SK-N-SH (cell line): Measurements from ENCODE around the gene HCN4. TPM values are rescaled to one million over a fixed set of nuclear protein-coding genes. Genes with fewer than 3 reads are reported as not detected.

Experiments
- CTCF ChIA-PET: fragments of 300-600, 350-600 bp; formaldehyde crosslinking; extraction: SDS; loops from one replicate; lab custom pipeline; 2021; lab: Yijun Ruan, JAX
- POLR2A ChIA-PET: fragments of 350-600 bp; sonication (Branson Sonifier 250); formaldehyde crosslinking; extraction: SDS; loops from one replicate; lab custom pipeline; 2020; ENCODE audit warnings: antibody characterized with exemption, inconsistent platforms; lab: Yijun Ruan, JAX
- DNase-seq: peaks from one replicate; pipeline ENCODE4 v3.0.0; 2012
- H2AFZ ChIP-seq: fragments of 200-600 bp; sonication (generic); 2 replicates; pipeline ENCODE4 v1.8.1; 2016; ENCODE audit warnings: antibody characterized with exemption, mild to moderate bottlenecking, low read depth
- H3F3A ChIP-seq: fragments of 200-600 bp; sonication (generic); replicated peaks from 2 replicates; pipeline ENCODE3; 2016; ENCODE audit warnings: antibody characterized with exemption, mild to moderate bottlenecking; ENCODE audit not compliant: insufficient read depth
- H3K27ac ChIP-seq, 2 experiments: fragments of 200-500 bp in 1 of 2; fragments of 200-600 bp in 1 of 2; sonication (Bioruptor generic) in 1 of 2; sonication (generic), shearing (Covaris generic) in 1 of 2; 2 replicates each; pipeline versions ENCODE4 v1.5.1 to v1.6.1; 2014 to 2016; ENCODE audit warnings: low read depth in 2 of 2, inconsistent platforms in 1 of 2, low read length in 1 of 2, mild to moderate bottlenecking in 1 of 2, mixed read lengths in 1 of 2
- H3K27me3 ChIP-seq: fragments of 200-600 bp; sonication (generic), shearing (Covaris generic); 2 replicates; pipeline ENCODE4 v1.6.1; 2016; ENCODE audit warnings: mixed run types; ENCODE audit not compliant: insufficient read depth
- H3K36me3 ChIP-seq, 2 experiments: fragments of 200-500 bp in 1 of 2; fragments of 200-600 bp in 1 of 2; sonication (Bioruptor generic) in 1 of 2; sonication (generic) in 1 of 2; replicated peaks in 1 of 2; 2 replicates each; pipeline versions ENCODE3 to v1.5.1; 2014 to 2016; ENCODE audit warnings: low read length in 1 of 2, mild to moderate bottlenecking in 1 of 2; ENCODE audit not compliant: insufficient read depth in 2 of 2, control insufficient read depth in 1 of 2
- H3K4me1 ChIP-seq, 2 experiments: fragments of 200-500 bp in 1 of 2; fragments of 200-600 bp in 1 of 2; sonication (Bioruptor generic) in 1 of 2; sonication (generic), shearing (Covaris generic) in 1 of 2; 2 replicates each; pipeline versions ENCODE4 v1.5.1 to v1.6.1; 2014 to 2016; ENCODE audit warnings: low read depth in 1 of 2, low read length in 1 of 2, mixed run types in 1 of 2; ENCODE audit not compliant: insufficient read depth in 2 of 2, control insufficient read depth in 1 of 2
- H3K4me2 ChIP-seq: fragments of 200-600 bp; sonication (generic), shearing (Covaris generic); 2 replicates; pipeline ENCODE4 v1.6.1; 2017; ENCODE audit warnings: mixed run types
- H3K4me3 ChIP-seq, 2 experiments: fragments of 200-500 bp in 1 of 2; fragments of 200-600 bp in 1 of 2; sonication (Bioruptor generic) in 1 of 2; sonication (generic), shearing (Covaris generic) in 1 of 2; 2 replicates each; pipeline versions ENCODE4 v1.5.1 to v1.8.1; 2014 to 2016; ENCODE audit warnings: low read depth in 2 of 2, inconsistent platforms in 1 of 2, low read length in 1 of 2, mild to moderate bottlenecking in 1 of 2, mixed read lengths in 1 of 2, moderate library complexity in 1 of 2
- H3K79me2 ChIP-seq: fragments of 200-600 bp; sonication (generic); 2 replicates; pipeline ENCODE4 v1.8.1; 2017; ENCODE audit warnings: mild to moderate bottlenecking; ENCODE audit not compliant: insufficient read depth
- H3K9ac ChIP-seq: fragments of 200-600 bp; sonication (generic); 2 replicates; pipeline ENCODE4 v1.6.1; 2017; ENCODE audit warnings: mixed run types
- H3K9me2 ChIP-seq: fragments of 200-600 bp; sonication (generic); 2 replicates; pipeline ENCODE4 v1.6.1; 2017; ENCODE audit warnings: mixed run types
- H3K9me3 ChIP-seq: fragments of 200-600 bp; sonication (generic); 2 replicates; pipeline ENCODE4 v1.6.1; 2017; ENCODE audit warnings: mixed run types, mild to moderate bottlenecking, moderate library complexity
- H4K20me1 ChIP-seq: fragments of 200-600 bp; sonication (generic); 2 replicates; pipeline ENCODE4 v1.6.1; 2017; ENCODE audit warnings: mild to moderate bottlenecking, mixed run types; ENCODE audit not compliant: insufficient read depth
- CHD2 ChIP-seq: fragments of 150-350 bp; IDR thresholded peaks from 2 replicates; pipeline ENCODE4 v1.6.1; 2018; ENCODE audit warnings: low read length; ENCODE audit not compliant: partially characterized antibody
- EP300 ChIP-seq, 2 experiments: IDR thresholded peaks; 2 replicates each; pipeline versions ENCODE4 v1.4.0 to v1.6.1; 2012; ENCODE audit warnings: borderline replicate concordance in 1 of 2, low read depth in 1 of 2, low read length in 1 of 2
- EZH2phosphoT487 ChIP-seq: fragments of 200-600 bp; sonication (generic); IDR thresholded peaks from 2 replicates; pipeline ENCODE4 v1.6.1; 2017; ENCODE audit warnings: low read depth, mixed run types, mild to moderate bottlenecking, antibody characterized with exemption, moderate library complexity, borderline replicate concordance
- FOXM1 ChIP-seq: IDR thresholded peaks from 2 replicates; pipeline ENCODE4 v1.4.0; 2012; ENCODE audit warnings: low read depth, mild to moderate bottlenecking
- JUND ChIP-seq: IDR thresholded peaks from 2 replicates; pipeline ENCODE4 v1.4.0; 2012
- MEF2A ChIP-seq: IDR thresholded peaks from 2 replicates; pipeline ENCODE4 v1.4.0; 2012; ENCODE audit warnings: low read depth, borderline replicate concordance
- NFIC ChIP-seq: IDR thresholded peaks from 2 replicates; pipeline ENCODE4 v1.4.0; 2012; ENCODE audit warnings: borderline replicate concordance
- RCOR1 ChIP-seq: fragments of 150-350 bp; IDR thresholded peaks from 2 replicates; pipeline ENCODE4 v1.6.1; 2017; ENCODE audit warnings: antibody characterized with exemption, low read length
- REST ChIP-seq: IDR thresholded peaks from 2 replicates; pipeline ENCODE4 v1.6.1; 2012; ENCODE audit warnings: mild to moderate bottlenecking, low read depth, low read length, moderate library complexity
- RFX5 ChIP-seq: IDR thresholded peaks from 2 replicates; pipeline ENCODE4 v1.6.1; 2012; ENCODE audit warnings: mild to moderate bottlenecking, improper control_type of control experiment, low read length
- SMC3 ChIP-seq: IDR thresholded peaks from 2 replicates; pipeline ENCODE4 v1.6.1; 2012; ENCODE audit warnings: low read depth, low read length, improper control_type of control experiment
- TAF1 ChIP-seq: IDR thresholded peaks from 2 replicates; pipeline ENCODE4 v1.6.1; 2012; ENCODE audit warnings: low read depth, mild to moderate bottlenecking, low read length, moderate library complexity, borderline replicate concordance
- TCF12 ChIP-seq: IDR thresholded peaks from 2 replicates; pipeline ENCODE4 v1.4.0; 2012
- TEAD4 ChIP-seq: IDR thresholded peaks from 2 replicates; pipeline ENCODE4 v1.4.0; 2012; ENCODE audit warnings: mild to moderate bottlenecking, borderline replicate concordance; ENCODE audit not compliant: insufficient read depth
- WGBS: methylation state at CpG from one replicate; pipeline ENCODE4 v1.1.6; 2017; ENCODE audit warnings: low lambda C conversion rate; 5-methylcytosine and 5-hydroxymethylcytosine counted together
- polyA plus RNA-seq, 3 experiments: library from polyadenylated mRNA; depleted of rRNA; stranded (reverse); fragments of >200 nt; gene quantifications; 2 replicates each; pipeline ENCODE4 v1.2.3, GENCODE V29; 2012

HCN4 gene
- polyA plus RNA-seq, 1 of the 3 experiments (the other 2 are of a cell fraction) = not detected

- CTCF ChIA-PET = interaction anchor here (1.2 to 1.6 kb wide), 3 partner anchors 8 to 496 kb away, joined by 3 to 6 read pairs (median 3); no protein-coding TSS in a partner anchor
- POLR2A ChIA-PET = no interaction called here
- no peaks in the 10 kb centered on the region for H3K27me3 ChIP-seq
Measured at GRCh38 chr15:73378089-73378488, 9.3 kb upstream of the HCN4 start.

GRCh38 chr15:73375755-73376305 lies 7.1 kb upstream of the HCN4 start:
- Histone ChIP-seq H3K4me2 (no peak overlapping the region), H3K79me2 (no peaks in the 10 kb centered on the region), H3K27me3 (no peaks in the 10 kb centered on the region; the same call in 1 of the 2 replicates), H3K27ac (no peak overlapping the region), H3K36me3 (no peaks in the 10 kb centered on the region), H3K9me3 (no peaks in the 10 kb centered on the region), H4K20me1 (no peaks in the 10 kb centered on the region), H3K4me1 (peaks cover 0 to 29% of the 10 kb centered on the region in 2 experiments; a peak in 1 of 4 replicates)
- CTCF ChIA-PET = no interaction called here
- peak; percentile 71 for DNase-seq
- TF ChIP-seq RCOR1 (no peak), REST (no peak), EP300 (IDR thresholded peaks at IDR 0.05; ENCODE audit: borderline replicate concordance in 1 of 2, low read depth in 1 of 2, low read length in 1 of 2) (peak in 1 of 2 experiments; percentile 47; a peak in 1 of 4 replicates)
- TF ChIP-seq, all 33 proteins: peak for 1
- H3K4me3 ChIP-seq = no peak overlapping the region
- WGBS = 55% methylated on average over 5 of the region's 6 CpGs
- peaks cover 9% of the 10 kb centered on the region for H3F3A ChIP-seq
- H3K9me2 ChIP-seq = no peaks in the 10 kb centered on the region
- POLR2A ChIA-PET = no interaction called here
- no peak overlapping the region for H2AFZ ChIP-seq
- no peak overlapping the region for H3K9ac ChIP-seq

More at GRCh38 chr15:73378089-73378488, 9.3 kb upstream of the HCN4 start:
- no peak overlapping the region for H2AFZ ChIP-seq
- H3K4me2 ChIP-seq = no peak overlapping the region
- TF ChIP-seq CHD2 (no peak), TCF12 (no peak), RFX5 (no peak), NFIC (no peak), TEAD4 (no peak), EZH2phosphoT487 (no peak), TAF1 (no peak), FOXM1 (no peak), MEF2A (no peak), SMC3 (no peak), JUND (no peak)
- peaks cover 9% of the 10 kb centered on the region for H3F3A ChIP-seq
- H3K79me2 ChIP-seq = no peaks in the 10 kb centered on the region
- H3K9ac ChIP-seq = no peak overlapping the region
- H3K9me2 ChIP-seq = no peaks in the 10 kb centered on the region
- DNase-seq = no peak
- no peaks in the 10 kb centered on the region for H4K20me1 ChIP-seq
- H3K4me3 ChIP-seq = no peak overlapping the region
- H3K36me3 ChIP-seq = no peaks in the 10 kb centered on the region
- H3K27ac ChIP-seq = no peak overlapping the region
- WGBS = 30% methylated on average over 7 of the region's 12 CpGs
- peaks cover 0 to 29% of the 10 kb centered on the region in 2 experiments; a peak in 1 of 4 replicates for H3K4me1 ChIP-seq
- H3K9me3 ChIP-seq = no peaks in the 10 kb centered on the region
